HG02763 (cell line): Measurements from ENCODE around the gene CDK1.
A peak's percentile ranks its signal among the peaks of the same experiment; 100 is the strongest.
"Not testable (repeated sequence)": the region's sequence is repeated elsewhere in the genome, so short reads cannot be mapped to it uniquely, and the experiment has no call there.

Experiments
- ATAC-seq: cut with Tn5 transposase; IDR thresholded peaks from one replicate; pipeline ENCODE4 v1.9.1; 2021; ENCODE audit warnings: mild to moderate bottlenecking, moderate library complexity; ENCODE audit not compliant: unreplicated experiment

Gene CDK1

DNA sequence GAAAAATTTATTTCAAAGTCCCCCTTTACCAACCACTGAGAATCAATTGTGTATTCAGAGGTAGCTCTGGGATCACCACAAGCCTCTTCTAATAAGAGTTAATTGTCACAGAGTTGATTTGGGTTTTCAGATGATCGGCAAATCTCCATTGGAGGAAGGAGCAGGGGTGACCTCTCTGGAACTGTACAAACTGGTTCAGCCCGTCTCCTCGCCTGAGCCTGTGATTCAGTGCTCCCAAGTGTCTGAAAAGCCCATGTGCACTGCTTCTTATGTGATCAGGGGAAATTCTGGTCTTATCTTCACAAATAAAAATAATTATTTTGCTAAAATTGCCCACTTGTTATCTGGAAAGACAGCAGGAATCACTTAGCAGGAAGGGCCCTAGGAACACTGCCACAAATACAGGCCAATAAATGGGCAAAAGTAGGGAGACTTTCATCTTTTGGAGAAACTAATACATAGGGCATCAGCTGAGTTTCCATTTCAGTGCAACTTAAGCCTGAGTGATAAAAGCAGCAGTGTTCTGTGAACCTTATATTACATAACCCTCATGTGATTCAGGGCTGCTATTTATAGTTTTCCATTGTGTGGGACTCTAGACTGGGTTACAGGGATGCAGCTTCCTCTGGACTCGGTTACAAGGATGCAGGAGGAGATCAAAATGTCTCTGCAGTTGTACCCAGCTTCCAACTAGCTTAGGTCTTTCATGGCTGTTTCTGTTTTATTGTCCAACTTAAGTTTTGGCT is 32.3 kb downstream of the CDK1 start:
- ATAC-seq: no peak

DNA sequence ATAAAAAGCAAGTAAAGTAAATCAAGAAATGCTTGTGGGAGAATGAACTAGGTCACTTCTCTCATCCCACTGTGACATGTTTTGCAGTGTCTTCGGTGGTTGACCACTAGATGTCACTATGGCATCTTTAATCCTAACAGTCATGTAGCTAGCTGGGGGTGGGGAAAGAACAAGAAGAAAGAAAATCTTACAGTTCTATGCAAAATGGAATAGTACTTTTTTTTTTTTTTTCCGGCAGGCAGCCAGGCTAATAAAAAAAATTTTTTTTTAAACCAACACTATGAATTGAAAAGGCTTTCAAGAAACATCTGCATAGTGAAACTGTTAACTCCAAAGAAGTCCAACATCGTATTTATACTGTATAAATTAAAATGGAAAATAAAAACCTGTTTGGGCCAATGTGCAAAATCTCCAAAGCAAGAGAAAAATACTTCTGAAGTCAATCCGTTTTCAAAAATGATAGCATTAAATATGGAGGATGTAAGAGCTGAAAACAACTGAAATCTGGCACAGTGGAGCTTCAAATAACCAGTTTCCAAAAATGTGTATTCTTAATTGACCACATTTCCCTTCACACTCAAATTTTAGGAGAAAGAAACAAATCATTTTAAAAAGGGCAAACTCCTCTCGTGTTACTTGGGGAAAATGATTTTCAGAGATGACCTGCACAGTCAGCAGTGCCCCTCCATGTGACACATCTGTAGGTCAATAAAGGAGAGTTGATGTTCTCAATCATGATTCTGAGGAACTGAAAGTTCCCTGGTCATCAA is 38.5 kb downstream of the CDK1 start:
- ATAC-seq: peak; percentile 75

DNA sequence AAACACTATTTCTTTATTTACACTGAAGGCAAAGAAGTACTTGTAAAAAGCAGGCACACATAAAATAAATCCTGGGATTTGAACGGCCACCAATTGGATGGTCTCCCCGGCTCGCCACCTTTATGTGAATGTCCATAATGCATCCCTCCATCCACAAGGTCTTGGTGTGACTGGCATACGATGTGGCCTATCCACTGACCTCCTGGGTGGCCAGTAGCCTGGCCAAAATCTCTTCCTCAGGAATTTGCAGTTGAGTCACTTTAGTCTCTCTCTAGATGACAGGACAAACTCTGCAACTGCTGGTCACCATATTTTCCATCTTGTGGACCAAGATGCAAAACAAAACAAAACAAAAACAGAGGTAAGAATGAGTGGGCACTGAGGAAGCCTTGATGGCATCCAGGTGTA is 39.1 kb downstream of the CDK1 start:
- ATAC-seq: no peak

DNA sequence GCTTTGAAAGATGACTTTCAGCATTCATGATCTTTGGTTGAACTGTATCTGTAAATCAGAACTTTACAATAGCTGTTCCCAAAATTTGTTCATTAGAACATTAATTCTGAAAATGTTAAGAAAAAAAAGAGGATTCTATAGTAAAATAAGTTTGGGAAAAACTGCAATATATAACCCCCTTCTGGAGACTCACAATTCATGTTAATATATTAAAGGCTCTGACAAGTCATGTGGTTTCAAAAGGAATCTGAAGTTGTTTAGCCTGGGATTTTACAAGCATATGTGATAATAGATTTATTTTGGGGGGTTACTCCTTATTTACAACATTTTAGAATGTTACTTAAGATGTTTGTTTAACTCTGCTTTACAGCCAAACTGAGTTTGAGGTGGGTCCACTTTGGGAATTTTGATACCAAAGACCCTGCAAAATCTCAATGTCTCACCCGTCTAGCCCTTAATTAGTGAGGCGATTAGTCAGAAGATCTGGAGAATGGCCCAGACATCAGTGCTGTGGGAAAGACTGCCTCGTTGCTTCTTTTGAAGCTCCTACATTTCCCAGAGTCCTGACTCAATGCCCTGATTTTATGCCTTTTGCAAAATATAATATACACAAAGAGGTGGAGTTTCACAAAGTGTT is 40.0 kb downstream of the CDK1 start:
- no peak for ATAC-seq

DNA sequence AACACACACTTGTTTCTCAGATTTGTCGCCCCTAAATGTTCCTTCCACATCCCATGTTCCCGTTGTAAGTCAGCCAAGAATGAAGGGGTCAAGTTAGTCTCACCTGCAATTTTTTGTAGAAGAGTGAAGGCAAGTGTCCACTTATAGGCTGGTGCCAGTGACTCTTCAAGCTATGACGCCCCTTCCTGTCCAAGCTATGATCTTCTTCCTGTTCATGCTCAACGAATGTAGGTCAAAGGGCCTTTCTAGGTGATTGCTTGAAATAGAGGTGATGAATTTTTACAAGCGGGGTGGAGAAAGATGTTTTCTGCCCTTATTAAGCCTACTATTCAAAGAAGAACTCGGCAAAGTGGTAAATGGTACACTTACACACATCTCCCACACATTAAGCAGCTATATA is 41.0 kb downstream of the CDK1 start:
- ATAC-seq: no peak

DNA sequence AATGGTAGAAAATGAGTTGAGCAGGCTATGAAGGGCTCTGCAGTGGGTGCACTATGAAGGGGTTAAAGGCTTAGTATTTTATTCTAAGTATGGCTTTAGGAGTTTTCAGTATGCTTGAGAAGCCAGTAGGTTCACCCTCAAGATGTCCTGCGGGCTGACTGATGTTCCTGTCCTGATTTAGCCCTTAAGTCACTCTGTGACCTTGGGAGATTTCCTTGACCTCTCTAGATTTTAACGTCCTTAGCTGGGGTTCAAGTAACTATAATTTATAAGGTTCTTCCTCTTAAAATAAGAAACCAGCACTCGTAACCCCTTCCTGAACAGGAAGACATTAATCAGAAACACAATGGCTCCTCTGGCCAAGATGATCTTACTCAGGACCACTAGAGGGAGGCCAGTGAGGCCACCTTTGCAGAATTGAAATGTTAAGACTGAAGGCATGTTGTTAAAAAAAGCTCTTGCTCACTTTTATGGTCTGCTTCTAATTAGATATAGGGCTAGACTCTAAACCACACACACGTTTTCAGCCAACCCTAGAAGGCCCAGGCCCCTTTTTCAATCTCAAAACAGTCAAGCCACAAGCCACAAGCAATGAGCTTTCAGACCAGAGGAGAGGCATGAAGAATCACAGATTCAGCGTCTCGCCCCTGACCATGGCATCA is 41.9 kb downstream of the CDK1 start:
- peak; percentile 66 for ATAC-seq

DNA sequence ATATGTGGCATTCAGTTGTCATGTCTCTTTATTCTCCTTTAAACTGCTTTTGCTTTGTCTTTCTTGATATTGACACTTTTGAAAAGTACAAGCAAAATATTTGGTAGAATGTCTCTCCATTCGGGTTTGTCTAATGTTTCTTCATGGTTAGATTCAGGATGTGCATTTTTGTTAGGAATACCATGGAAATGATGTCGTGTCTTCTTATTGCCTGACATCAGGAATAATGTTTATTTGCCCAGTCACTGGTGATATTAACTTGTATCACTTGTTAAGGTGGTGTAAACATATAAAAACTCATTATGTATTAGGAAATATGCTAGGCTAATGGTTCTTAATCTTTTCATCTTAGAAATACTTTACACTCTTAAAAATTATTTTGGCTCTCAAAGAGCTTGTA is 43.4 kb downstream of the CDK1 start:
- no peak for ATAC-seq

DNA sequence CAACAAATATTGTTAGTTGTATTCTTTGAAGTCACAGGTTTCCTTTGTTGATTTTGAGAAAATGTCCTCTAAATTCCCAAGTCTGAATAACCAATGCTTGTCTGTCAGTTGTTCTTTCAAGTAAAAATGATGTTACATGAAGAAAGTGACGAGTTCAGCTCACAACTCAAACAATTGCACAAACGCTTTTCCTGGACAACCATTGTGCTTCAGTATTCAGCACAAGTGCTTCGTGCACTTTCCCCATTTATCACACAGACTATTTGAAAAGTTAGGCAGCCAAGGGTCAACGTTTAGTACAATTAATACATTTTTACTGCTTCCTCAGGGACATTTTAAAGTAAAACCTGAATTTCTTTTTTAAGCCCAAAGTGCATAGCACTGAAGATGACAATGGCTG is 44.5 kb downstream of the CDK1 start:
- ATAC-seq: no peak

DNA sequence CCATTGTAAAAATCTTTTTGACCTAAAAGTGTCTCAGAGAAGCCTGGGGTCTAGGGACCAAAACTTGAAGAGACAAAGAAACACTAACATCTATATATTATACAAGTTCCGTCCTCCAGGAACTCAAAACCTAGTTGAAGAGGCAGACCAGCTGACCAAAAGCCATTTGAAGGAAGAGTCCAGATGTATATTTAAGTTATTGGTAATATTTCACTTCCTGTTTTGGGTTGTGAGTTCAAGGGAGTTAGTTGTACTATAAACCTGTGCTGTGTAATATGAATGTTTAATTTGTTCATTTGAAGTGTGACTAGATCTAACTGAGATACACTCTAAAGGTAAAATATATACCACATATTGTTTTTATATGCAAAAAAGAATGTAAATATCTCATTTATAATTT is 45.0 kb downstream of the CDK1 start:
- ATAC-seq: no peak

DNA sequence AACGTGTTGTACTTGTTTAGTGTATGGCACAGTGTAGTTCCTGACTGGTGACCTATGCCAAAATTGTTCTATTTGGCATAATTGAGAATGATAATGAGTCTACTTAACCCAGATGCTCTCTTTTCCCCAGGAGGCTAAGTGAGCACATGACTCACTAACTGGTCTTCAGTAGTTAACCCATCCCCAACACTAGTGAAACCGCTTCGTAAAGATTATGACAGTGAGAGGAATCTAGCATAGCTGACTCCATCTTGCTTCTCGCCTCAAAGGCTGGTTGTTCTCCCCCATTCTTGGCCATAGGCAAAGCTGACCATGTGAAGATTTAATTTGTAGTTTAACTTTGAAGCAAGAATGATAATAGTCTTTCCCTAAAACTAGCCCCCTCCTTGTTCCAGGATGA is 47.2 kb downstream of the CDK1 start:
- ATAC-seq: no peak

DNA sequence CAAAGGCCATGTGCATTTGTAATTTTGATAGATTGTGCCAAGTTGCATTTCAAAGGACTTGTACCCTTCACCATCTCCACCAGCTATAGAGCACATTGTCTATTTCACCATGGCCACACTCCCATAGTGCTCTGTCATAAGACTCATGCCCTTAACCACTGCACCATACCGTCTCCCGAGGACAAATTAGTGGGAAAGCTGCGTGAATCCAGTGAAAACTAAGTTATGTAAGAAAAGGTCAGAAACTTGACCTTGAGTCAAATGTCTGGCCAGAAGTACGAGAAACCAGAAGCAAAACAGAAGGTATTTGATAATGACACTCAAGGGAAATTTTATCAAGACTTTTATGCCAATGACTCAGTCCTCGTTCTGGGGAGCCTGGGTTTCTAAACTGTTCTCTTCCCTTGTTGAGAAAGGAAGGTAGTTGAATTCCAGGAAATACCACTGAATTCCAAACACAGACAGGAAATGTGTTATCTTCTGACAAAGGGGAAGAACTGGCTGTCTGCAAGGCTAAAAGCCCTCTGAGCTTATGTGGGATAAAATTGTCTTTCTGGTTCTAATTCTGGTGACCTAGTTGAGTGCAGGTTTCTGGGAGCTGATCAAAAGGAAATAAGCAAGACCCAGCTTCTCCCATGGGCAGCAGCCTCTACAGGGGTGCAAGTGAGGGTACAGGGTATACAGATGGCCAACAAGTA is 49.7 kb downstream of the CDK1 start:
- no peak for ATAC-seq

DNA sequence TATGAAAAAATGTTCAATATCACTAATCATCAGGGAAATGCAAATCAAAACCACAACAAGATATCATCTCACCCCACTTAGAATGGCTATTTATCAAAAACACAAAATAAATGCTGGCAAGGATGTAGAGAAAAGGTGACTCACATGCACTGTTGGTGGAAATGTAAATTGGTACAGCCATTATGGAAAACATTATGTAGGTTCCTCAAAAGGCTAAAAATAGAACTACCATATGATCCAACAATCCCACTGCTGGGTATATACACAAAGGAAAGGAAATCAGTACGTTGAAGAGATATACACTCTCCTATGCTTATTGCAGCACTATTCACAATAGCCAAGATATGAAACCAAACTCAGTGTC is 50.2 kb downstream of the CDK1 start:
- ATAC-seq: no peak

DNA sequence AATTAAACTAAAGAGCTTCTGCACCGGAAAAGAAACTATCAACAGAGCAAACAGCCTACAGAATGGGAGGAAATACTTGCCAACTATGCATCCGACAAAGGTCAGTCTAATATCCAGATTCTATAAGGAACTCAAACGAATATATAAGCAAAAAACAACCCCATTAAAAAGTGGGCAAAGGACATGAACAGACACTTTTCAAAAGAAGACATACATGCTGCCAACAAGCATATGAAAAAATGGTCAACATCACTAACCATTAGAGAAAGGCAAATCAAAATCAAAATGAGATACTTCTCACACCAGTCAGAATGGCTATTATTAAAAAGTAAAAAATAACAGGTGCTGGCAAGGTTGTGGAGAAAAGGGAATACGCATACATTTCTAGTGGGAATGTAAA is 53.9 kb downstream of the CDK1 start:
- ATAC-seq: not testable (repeated sequence)

DNA sequence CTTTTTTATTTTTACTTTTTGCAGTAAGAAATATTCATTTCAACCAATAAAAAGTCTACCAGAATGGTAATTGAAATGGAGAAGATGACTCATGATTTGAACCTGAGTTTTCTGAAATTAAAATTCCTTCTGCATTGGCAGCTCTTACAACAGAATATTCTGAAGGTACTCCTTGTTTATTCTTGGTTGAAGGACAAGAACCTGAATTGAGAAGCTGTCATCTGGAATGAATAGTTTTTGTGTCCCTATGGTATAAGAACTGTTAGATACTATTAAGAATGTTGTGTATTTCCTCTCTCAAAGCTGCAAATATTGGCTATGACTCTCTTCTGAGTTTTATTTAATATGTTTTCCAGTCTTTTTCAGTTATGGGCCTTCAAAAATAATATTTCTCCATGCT is 56.1 kb downstream of the CDK1 start:
- ATAC-seq: no peak

DNA sequence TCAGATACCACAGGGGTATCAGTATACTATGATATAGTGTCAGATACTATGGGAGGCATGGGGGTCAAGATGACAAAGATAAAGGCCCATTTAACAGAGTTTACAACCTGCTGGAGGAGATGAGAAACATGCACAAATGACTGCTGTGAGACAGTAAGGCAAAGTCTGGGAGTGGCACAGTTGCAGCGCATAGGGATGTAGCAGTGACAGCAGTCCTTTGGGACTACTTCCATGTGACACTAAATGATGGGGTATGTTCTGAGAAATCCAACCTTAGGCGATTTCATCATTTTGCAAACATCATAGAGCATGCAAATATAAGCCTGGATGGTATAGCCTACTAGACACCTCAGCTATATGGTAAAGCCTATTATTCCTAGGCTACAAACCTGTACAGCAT is 56.8 kb downstream of the CDK1 start:
- ATAC-seq: no peak

DNA sequence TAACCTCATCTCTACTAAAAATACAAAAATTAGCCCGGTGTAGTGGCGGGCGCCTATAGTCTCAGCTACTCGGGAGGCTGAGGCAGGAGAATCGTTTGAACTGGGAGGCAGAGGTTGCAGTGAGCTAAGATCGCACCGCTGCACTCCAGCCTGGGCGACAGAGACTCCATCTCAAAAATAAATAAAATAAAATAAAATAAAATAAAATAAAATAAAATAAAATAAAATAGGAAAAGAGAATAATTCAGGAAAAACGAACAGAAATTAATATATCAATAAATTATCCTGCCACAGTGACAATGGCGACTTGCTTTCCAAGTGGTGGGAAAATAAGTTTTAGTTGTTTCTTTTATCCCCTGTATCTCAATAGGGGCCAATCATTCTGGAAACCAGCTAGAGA is 62.9 kb downstream of the CDK1 start:
- not testable (repeated sequence) for ATAC-seq

DNA sequence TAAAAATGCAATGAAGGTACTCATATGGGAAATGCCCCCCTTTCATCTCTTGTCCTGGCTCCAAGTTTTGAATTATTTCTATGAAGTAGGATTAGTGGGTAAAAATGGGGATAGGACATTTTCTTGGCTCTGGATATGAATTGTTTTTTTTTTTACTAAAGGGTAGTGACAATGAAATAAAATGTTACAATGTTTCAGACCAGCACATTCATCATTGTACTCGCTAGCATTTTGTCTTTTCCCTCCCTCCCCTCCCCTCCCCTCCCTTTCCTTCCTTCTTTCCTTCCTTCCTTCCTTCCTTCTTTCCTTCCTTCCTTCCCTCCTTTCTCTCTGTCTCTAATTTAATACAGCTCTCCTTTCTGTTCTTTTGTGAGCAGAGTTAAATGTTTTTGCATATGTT is 64.4 kb downstream of the CDK1 start:
- no peak for ATAC-seq
